Kidney (tissue), 14 donors: Measurements from ENCODE around the gene RBM45. TPM values are rescaled to one million over a fixed set of nuclear protein-coding genes. Genes with fewer than 3 reads are reported as not detected.
A peak's percentile ranks its signal among the peaks of the same experiment; 100 is the strongest.

ENCODE experiments used
- DNase-seq, 5 donors: peaks; one replicate each; pipeline ENCODE4 v3.0.0-alpha.2; 2013 to 2020
- FAIRE-seq: peaks from 2 replicates; lab custom pipeline; 2012; peaks lifted over from hg19 to GRCh38; lab: Jason Lieb, UNC
- H3K27ac ChIP-seq, 2 donors: one replicate each; pipeline ENCODE4 v1.7.0; 2013; ENCODE audit warnings: low read depth in 2 of 2, low read length in 2 of 2, inconsistent platforms in 1 of 2
- H3K27me3 ChIP-seq: one replicate; pipeline ENCODE4 v1.7.1; 2013; ENCODE audit warnings: low read length, inconsistent platforms; ENCODE audit not compliant: control insufficient read depth, insufficient read depth
- H3K36me3 ChIP-seq, 3 donors: one replicate each; pipeline versions ENCODE4 v1.7.0 to v1.7.1; 2013; ENCODE audit warnings: low read length in 3 of 3, control low read depth in 1 of 3, inconsistent platforms in 1 of 3; ENCODE audit not compliant: insufficient read depth in 3 of 3, control insufficient read depth in 2 of 3
- H3K4me1 ChIP-seq, 3 donors: one replicate each; pipeline versions ENCODE4 v1.7.0 to v1.7.1; 2013; ENCODE audit warnings: low read length in 3 of 3, inconsistent platforms in 1 of 3, low read depth in 1 of 3; ENCODE audit not compliant: control insufficient read depth in 2 of 3, insufficient read depth in 2 of 3
- H3K4me3 ChIP-seq, 3 donors: one replicate each; pipeline versions ENCODE4 v1.7.0 to v1.8.1; 2013; ENCODE audit warnings: low read length in 3 of 3, control low read depth in 1 of 3, inconsistent platforms in 1 of 3
- H3K9ac ChIP-seq, 3 donors: one replicate each; pipeline versions ENCODE4 v1.7.0 to v1.7.1; 2013; ENCODE audit warnings: low read length in 3 of 3, control low read depth in 1 of 3, inconsistent platforms in 1 of 3
- H3K9me3 ChIP-seq, 3 donors: one replicate each; pipeline versions ENCODE4 v1.7.0 to v1.7.1; 2013; ENCODE audit warnings: low read length in 3 of 3, control low read depth in 1 of 3, inconsistent platforms in 1 of 3; ENCODE audit not compliant: control insufficient read depth in 2 of 3, insufficient read depth in 1 of 3
- intact Hi-C: fragments of 100-400 bp; cut with DNase I; formaldehyde crosslinking; loops from one replicate; pipeline ENCODE4 v1.11.1; 2022
- polyA plus RNA-seq: library from polyadenylated mRNA; stranded (reverse); fragments of 350-450 nt; fragmentation: Illumina TruSeq; extraction: RNeasy Lipid Tissue Mini Kit (QIAGEN cat#74804); gene quantifications from one replicate; pipeline ENCODE4 v1.2.3, GENCODE V29; 2014; ENCODE audit warnings: low read depth, low replicate concordance; ENCODE audit not compliant: insufficient read depth
- total RNA-seq: library from RNA; stranded (reverse); fragmentation: NEBNext Ultra II Directional; extraction: Animal tissue kit (Norgen Biotek cat#: 25700); gene quantifications from one replicate; pipeline ENCODE4 v1.2.1, GENCODE V29; 2021
- TF ChIP-seq, protein P1 (sequence below): IDR thresholded peaks from 3 replicates; pipeline ENCODE4 v1.5.1; 2012; ENCODE audit warnings: mild to moderate bottlenecking, moderate library complexity, borderline replicate concordance; ENCODE audit not compliant: insufficient read depth; ENCODE audit errors: extremely low read depth
- donor health status: control.
- donor health status: control.
- donor health status: control.
- donor health status: control.
- donor health status: control.
- donor health status: DM: yes; HTN: yes; CAD: no.
- donor health status: Normal renal cell carcinoma (clear cell type).

RBM45 gene
- total and polyA plus RNA-seq, 2 donors from 2014 or later = 10.1 to 19.2 TPM

- Histone ChIP-seq H3K36me3 (no peaks in the 10 kb centered on the region), H3K9ac (no peak overlapping the region), H3K9me3 (no peaks in the 10 kb centered on the region), H3K4me1 (peaks cover 0 to 3% (median 0%) of the 10 kb centered on the region in 3 donors), H3K4me3 (no peak overlapping the region), H3K27ac (no peak overlapping the region), H3K27me3 (no peaks in the 10 kb centered on the region)
- DNase-seq = peak in 1 of 5 donors; percentile 21
- intact Hi-C loops = no loop called here
- TF ChIP-seq, protein P1, sequence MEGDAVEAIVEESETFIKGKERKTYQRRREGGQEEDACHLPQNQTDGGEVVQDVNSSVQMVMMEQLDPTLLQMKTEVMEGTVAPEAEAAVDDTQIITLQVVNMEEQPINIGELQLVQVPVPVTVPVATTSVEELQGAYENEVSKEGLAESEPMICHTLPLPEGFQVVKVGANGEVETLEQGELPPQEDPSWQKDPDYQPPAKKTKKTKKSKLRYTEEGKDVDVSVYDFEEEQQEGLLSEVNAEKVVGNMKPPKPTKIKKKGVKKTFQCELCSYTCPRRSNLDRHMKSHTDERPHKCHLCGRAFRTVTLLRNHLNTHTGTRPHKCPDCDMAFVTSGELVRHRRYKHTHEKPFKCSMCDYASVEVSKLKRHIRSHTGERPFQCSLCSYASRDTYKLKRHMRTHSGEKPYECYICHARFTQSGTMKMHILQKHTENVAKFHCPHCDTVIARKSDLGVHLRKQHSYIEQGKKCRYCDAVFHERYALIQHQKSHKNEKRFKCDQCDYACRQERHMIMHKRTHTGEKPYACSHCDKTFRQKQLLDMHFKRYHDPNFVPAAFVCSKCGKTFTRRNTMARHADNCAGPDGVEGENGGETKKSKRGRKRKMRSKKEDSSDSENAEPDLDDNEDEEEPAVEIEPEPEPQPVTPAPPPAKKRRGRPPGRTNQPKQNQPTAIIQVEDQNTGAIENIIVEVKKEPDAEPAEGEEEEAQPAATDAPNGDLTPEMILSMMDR = no peak
- FAIRE-seq = no peak
These were observed 45.3 kb downstream of the RBM45 start for GRCh38 chr2:178157574-178157973.

DNA sequence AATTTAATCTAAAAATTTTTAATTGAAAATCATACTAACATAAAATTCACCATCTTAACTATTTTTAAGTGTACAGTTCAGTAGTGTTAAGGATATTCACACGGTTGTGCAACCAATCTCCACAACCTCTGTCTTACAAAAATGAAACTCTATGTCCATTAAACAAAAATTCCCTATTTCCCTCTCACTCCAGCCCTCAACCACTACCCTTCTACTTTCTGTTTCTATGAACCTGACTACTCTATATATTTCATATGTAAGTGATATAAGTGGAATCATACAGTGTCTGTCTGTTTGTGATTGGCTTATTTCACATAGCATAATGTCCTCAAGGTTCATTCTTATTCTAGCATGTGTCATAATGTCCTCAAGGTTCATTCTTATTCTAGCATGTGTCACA is 47.7 kb downstream of the RBM45 start:
- no peaks in the 10 kb centered on the region for H3K36me3 ChIP-seq
- TF ChIP-seq, protein P1 = no peak
- no peaks in the 10 kb centered on the region for H3K27me3 ChIP-seq
- no peaks in the 10 kb centered on the region for H3K4me1 ChIP-seq
- FAIRE-seq = no peak
- H3K9ac ChIP-seq = no peak overlapping the region
- H3K4me3 ChIP-seq = no peak overlapping the region
- no peak for DNase-seq
- intact Hi-C loops = no loop called here
- no peaks in the 10 kb centered on the region for H3K9me3 ChIP-seq
- no peak overlapping the region for H3K27ac ChIP-seq

- no peak for FAIRE-seq
- no peaks in the 10 kb centered on the region for H3K36me3 ChIP-seq
- H3K9ac ChIP-seq = no peak overlapping the region
These were observed 48.4 kb downstream of the RBM45 start for GRCh38 chr2:178160601-178161000.

More at GRCh38 chr2:178160601-178161000, 48.4 kb downstream of the RBM45 start:
- H3K27me3 ChIP-seq = no peaks in the 10 kb centered on the region
- no peak overlapping the region for H3K4me3 ChIP-seq
- H3K27ac ChIP-seq = no peak overlapping the region
- TF ChIP-seq, protein P1 = no peak
- no peak for DNase-seq
- H3K9me3 ChIP-seq = no peaks in the 10 kb centered on the region
- intact Hi-C loops = no loop called here
- H3K4me1 ChIP-seq = no peaks in the 10 kb centered on the region
